MCF 10A (cell line): Measurements from ENCODE around the gene OMA1. TPM values are rescaled to one million over a fixed set of nuclear protein-coding genes. Genes with fewer than 3 reads are reported as not detected.

Source experiments
- BruUV-seq: library from RNA; stranded (reverse); fragments of 400-500 nt; replicated peaks from 2 replicates; lab custom pipeline; 2021; lab: Mats Ljungman, UMichigan
- CTCF ChIA-PET: fragments of 300-600 bp; sonication (Branson Sonifier 250); formaldehyde crosslinking; extraction: SDS; loops from one replicate; lab custom pipeline; 2021; ENCODE audit warnings: antibody characterized with exemption, inconsistent platforms; lab: Yijun Ruan, JAX
- POLR2A ChIA-PET: fragments of 300-600, 350-650 bp; sonication (Branson Sonifier 250); formaldehyde crosslinking; extraction: SDS; loops from one replicate; lab custom pipeline; 2020; ENCODE audit warnings: antibody characterized with exemption, inconsistent platforms; lab: Yijun Ruan, JAX
- DNase-seq: peaks from one replicate; pipeline ENCODE4 v3.0.0-alpha.2; 2018; ENCODE audit not compliant: unreplicated experiment
- H3K27ac Mint-ChIP-seq: one replicate; pipeline ENCODE4 v1.8.0; 2022; ENCODE audit warnings: mild to moderate bottlenecking, low read depth, mixed read lengths; ENCODE audit not compliant: unreplicated experiment
- H3K27me3 Mint-ChIP-seq: one replicate; pipeline ENCODE4 v1.8.0; 2022; ENCODE audit warnings: mixed read lengths; ENCODE audit not compliant: insufficient read depth, unreplicated experiment
- H3K36me3 Mint-ChIP-seq: one replicate; pipeline ENCODE4 v1.8.0; 2022; ENCODE audit warnings: mild to moderate bottlenecking, moderate library complexity, mixed read lengths; ENCODE audit not compliant: insufficient read depth, unreplicated experiment
- H3K4me1 Mint-ChIP-seq: one replicate; pipeline ENCODE4 v1.8.0; 2022; ENCODE audit warnings: mixed read lengths; ENCODE audit not compliant: insufficient read depth, unreplicated experiment
- H3K4me3 Mint-ChIP-seq: one replicate; pipeline ENCODE4 v1.8.0; 2022; ENCODE audit warnings: mild to moderate bottlenecking, moderate library complexity, mixed read lengths; ENCODE audit not compliant: unreplicated experiment
- H3K9me3 Mint-ChIP-seq: one replicate; pipeline ENCODE4 v1.8.0; 2022; ENCODE audit warnings: mixed read lengths; ENCODE audit not compliant: unreplicated experiment
- intact Hi-C: fragments of 100-400 bp; cut with micrococcal nuclease; formaldehyde crosslinking; loops from 2 replicates; pipeline ENCODE4 v1.14.1; 2022
- total RNA-seq: library from RNA; stranded (reverse); gene quantifications from 2 replicates; pipeline ENCODE4 v1.2.3, GENCODE V29; 2022
- TF ChIP-seq, protein P1 (sequence below): fragments of 200-600 bp; IDR thresholded peaks from one replicate; pipeline ENCODE4 v1.8.0; 2022; ENCODE audit warnings: antibody characterized with exemption, mild to moderate bottlenecking; ENCODE audit not compliant: unreplicated experiment

Gene OMA1
- total RNA-seq, 1 experiment from 2014 or later, result 15.7 TPM

DNA sequence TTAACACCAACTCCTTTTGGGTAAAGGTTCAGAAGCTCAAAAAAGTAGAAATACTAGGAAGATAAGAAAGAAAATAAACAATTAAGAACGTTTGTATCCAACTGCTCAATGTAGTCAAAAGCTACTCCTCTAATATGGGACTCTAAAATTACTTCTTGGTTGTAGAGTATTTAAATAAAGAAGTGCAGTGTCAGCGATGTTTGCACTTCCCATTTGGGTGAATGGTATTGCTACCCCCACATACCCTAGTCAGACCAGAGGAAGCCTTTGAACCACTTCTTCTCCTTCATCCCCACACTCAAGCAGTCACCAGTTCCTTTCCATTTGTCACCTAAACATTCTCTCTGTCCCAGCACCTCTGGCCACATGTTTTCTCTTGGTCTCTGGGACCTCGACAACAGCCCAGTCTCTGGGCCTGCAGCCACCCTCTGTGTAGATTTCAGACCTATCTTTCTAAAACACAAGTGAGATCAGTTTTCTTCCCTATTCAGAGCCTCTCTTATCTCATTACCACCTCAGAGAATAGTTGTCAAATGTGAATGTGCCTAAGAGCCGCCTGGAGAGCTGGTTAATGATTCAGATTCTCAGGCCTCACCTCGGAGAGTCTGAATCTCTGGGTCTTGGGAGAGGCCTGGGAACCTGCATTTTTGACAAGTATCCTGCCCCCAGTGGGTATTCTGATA, 109.8 kb downstream of the OMA1 start:
- CTCF ChIA-PET, result interaction anchor here (0.7 kb wide), 1 partner anchor 238 kb away, joined by 3 read pairs; no protein-coding TSS in a partner anchor
- no peak overlapping the region for H3K4me3 Mint-ChIP-seq

DNA sequence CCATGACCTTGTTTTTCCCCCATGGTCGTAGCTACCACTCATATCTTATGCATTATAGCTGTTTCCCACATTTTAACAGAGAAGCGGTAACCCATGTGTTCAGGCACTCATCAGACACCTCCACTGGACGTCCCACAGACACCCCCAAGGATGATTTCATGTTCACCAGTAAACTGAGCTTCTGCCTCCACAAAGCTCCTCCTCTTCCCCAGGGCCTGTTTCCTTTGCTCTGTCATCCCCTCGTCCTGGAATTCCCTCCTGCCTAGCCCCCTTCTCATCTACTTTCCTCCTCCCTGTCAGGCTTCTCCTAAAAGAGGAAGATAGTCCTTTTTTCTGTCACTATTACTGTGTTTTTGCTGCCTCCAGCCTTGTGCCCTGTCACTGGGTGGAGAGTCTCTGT, 111.2 kb downstream of the OMA1 start:
- no peak overlapping the region for H3K27ac Mint-ChIP-seq
- CTCF ChIA-PET, result interaction anchor here (0.7 kb wide), 1 partner anchor 41 kb away, joined by 3 read pairs; no protein-coding TSS in a partner anchor
- H3K27me3 Mint-ChIP-seq, result no peaks in the 10 kb centered on the region
- TF ChIP-seq, protein P1, sequence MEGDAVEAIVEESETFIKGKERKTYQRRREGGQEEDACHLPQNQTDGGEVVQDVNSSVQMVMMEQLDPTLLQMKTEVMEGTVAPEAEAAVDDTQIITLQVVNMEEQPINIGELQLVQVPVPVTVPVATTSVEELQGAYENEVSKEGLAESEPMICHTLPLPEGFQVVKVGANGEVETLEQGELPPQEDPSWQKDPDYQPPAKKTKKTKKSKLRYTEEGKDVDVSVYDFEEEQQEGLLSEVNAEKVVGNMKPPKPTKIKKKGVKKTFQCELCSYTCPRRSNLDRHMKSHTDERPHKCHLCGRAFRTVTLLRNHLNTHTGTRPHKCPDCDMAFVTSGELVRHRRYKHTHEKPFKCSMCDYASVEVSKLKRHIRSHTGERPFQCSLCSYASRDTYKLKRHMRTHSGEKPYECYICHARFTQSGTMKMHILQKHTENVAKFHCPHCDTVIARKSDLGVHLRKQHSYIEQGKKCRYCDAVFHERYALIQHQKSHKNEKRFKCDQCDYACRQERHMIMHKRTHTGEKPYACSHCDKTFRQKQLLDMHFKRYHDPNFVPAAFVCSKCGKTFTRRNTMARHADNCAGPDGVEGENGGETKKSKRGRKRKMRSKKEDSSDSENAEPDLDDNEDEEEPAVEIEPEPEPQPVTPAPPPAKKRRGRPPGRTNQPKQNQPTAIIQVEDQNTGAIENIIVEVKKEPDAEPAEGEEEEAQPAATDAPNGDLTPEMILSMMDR, result no peak
- no peak for DNase-seq
- H3K4me3 Mint-ChIP-seq, result no peak overlapping the region
- H3K4me1 Mint-ChIP-seq, result no peaks in the 10 kb centered on the region
- POLR2A ChIA-PET, result no interaction called here
- no TSS peak for BruUV-seq
- no peaks in the 10 kb centered on the region for H3K9me3 Mint-ChIP-seq
- no peaks in the 10 kb centered on the region for H3K36me3 Mint-ChIP-seq
- intact Hi-C loops, result no loop called here

More for the DNA sequence above, 109.8 kb downstream of the OMA1 start:
- no peak for DNase-seq
- TF ChIP-seq, protein P1, result no peak
- Mint-ChIP-seq H3K9me3 (no peaks in the 10 kb centered on the region), H3K4me1 (no peaks in the 10 kb centered on the region), H3K27me3 (no peaks in the 10 kb centered on the region), H3K36me3 (no peaks in the 10 kb centered on the region), H3K27ac (no peak overlapping the region)
- intact Hi-C loops, result no loop called here
- BruUV-seq, result no TSS peak
- POLR2A ChIA-PET, result no interaction called here

DNA sequence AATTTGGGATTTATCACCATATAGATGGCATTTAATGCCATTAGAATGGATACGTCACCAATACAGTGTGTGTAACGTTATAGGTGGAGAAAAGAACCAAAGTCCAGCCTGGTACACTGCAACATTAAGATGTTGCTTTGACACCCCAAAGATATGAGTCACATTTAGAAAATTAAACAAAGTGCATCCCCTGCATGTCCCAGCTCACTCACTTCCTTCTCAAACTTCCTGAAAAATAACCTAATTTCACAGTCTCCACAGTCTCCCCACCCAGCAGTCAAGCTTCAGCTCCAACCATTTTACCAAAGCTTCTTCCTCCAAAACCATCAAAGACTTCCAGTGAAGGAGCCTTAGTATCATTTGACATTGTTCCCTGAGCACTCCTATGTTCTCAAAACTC, 111.9 kb downstream of the OMA1 start:
- H3K36me3 Mint-ChIP-seq, result no peaks in the 10 kb centered on the region
- H3K27ac Mint-ChIP-seq, result no peak overlapping the region
- BruUV-seq, result no TSS peak
- no peaks in the 10 kb centered on the region for H3K9me3 Mint-ChIP-seq
- TF ChIP-seq, protein P1, result no peak
- H3K27me3 Mint-ChIP-seq, result no peaks in the 10 kb centered on the region
- intact Hi-C loops, result no loop called here
- no peaks in the 10 kb centered on the region for H3K4me1 Mint-ChIP-seq
- CTCF ChIA-PET, result interaction anchor here (0.6 kb wide), 2 partner anchors 219 to 1654 kb away, joined by 3 to 5 read pairs; no protein-coding TSS in a partner anchor
- POLR2A ChIA-PET, result no interaction called here
- H3K4me3 Mint-ChIP-seq, result no peak overlapping the region
- DNase-seq, result no peak

DNA sequence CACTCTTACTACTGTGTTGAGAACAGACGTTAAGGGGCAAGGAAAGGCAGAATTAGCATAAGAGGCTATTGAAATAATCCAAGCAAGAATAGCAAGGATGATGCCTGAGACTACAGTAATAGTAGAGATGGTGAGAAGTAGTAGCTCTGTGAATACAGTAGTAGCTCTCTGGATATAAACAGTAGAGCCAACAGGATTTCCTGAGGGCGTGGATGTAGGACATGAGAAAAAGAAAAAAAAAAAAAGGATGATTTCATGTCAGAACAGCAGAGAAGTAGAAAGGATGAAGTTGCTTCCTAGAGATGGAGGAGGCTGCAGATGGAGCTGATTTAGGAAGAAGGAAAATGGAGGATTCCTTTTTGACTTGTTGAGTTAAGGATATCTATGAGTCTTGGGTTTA, 112.3 kb downstream of the OMA1 start:
- no peak for DNase-seq
- H3K4me3 Mint-ChIP-seq, result no peak overlapping the region
- no peaks in the 10 kb centered on the region for H3K4me1 Mint-ChIP-seq
- H3K36me3 Mint-ChIP-seq, result no peaks in the 10 kb centered on the region
- TF ChIP-seq, protein P1, result no peak
- POLR2A ChIA-PET, result no interaction called here
- H3K27me3 Mint-ChIP-seq, result no peaks in the 10 kb centered on the region
- no TSS peak for BruUV-seq
- H3K27ac Mint-ChIP-seq, result no peak overlapping the region
- intact Hi-C loops, result no loop called here
- H3K9me3 Mint-ChIP-seq, result no peaks in the 10 kb centered on the region
- CTCF ChIA-PET, result interaction anchor here (0.5 to 0.6 kb wide), 3 partner anchors 219 to 1654 kb away, joined by 3 to 5 read pairs (median 3); no protein-coding TSS in a partner anchor
